GM18873 (cell line): ENCODE measurements around the gene DIAPH2.

Experiments used
- ATAC-seq: cut with Tn5 transposase; IDR thresholded peaks from one replicate; pipeline ENCODE4 v1.9.1; 2021; ENCODE audit warnings: mild to moderate bottlenecking, moderate library complexity, moderate number of reproducible peaks; ENCODE audit not compliant: unreplicated experiment, low FRiP score

The DIAPH2 gene

DNA sequence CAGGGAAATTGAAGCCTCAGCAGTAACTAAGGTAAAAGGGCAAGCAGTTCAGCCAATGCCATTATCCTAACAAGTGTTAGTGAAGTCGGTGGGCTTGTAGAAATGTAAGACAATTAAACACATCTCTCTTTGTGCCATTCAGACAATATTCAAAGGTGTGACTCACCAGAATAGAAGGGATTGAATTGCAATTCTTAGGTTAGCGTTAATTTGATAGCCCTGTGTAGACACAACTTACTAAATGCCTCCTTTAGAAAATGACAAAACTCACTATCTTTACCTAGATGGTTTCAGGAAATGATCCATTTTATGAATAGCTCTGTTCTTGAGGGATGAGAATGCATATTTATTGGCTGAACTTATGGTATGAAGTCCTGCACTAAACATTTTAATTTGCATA is 234.2 kb downstream of the DIAPH2 start:
- ATAC-seq: no peak

DNA sequence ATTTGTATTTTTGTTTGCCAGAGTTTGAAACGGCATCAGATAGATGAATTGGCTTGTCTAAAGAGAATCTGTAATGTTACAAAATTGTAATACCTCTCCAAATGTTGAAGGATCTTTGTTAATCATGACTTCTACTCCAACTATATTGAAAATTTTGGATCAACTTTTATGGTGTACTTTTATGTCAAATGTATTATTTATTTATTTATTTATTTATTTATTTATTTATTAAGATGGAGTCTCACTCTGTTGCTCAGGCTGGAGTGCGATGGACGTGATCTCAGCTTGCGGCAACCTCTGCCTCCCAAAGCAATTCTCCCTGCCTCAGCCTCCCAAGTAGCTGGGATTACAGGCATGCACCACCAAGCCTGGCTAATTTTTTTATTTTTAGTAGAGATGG is 235.0 kb downstream of the DIAPH2 start:
- no peak for ATAC-seq

DNA sequence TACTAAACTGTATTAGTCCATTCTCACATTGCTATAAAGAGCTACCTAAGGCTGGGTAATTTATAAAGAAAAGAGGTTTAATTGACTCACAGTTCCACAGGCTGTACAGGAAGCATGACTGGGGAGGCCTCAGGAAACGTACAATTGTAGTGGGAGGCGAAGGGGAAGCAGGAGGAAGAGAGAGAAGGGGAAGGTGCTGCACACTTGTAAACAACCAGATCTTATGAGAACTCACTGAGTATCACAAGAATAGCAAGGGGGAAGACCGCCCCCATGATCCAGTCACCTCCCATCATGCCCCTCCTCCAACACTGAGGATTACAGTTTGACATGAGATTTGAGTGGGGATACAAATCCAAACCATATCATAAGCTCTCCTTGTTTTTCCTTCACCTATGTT is 239.9 kb downstream of the DIAPH2 start:
- ATAC-seq: no peak

DNA sequence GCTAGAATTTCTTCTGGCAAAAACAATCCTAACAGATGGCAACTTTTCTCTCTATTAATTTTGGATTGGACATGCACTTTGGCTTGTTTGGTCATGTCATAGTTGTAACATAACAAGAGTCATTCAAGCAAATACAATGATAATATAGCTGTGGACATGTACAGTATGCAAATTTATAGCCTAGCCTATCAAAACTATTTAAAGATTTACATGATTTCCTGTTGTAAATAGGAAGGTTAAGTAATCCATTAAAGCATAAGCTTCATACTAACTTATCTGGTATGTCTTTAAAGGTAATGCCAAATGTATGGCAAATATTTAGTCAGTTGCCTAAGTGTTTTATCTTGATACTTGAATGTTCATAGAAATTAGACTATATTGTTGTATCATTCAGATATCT is 244.4 kb downstream of the DIAPH2 start:
- no peak for ATAC-seq

DNA sequence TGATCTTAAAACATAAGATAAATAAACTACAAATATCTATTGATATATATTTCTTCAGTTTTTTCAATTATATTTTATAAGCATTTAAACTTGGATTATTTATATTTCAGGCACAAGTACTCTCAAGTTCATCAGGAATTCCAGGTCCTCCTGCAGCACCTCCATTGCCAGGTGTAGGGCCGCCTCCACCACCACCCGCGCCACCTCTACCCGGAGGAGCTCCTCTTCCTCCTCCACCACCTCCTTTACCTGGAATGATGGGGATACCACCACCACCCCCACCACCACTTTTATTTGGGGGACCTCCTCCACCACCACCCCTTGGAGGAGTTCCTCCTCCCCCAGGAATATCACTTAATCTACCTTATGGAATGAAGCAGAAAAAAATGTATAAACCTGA is 273.1 kb downstream of the DIAPH2 start:
- no peak for ATAC-seq

DNA sequence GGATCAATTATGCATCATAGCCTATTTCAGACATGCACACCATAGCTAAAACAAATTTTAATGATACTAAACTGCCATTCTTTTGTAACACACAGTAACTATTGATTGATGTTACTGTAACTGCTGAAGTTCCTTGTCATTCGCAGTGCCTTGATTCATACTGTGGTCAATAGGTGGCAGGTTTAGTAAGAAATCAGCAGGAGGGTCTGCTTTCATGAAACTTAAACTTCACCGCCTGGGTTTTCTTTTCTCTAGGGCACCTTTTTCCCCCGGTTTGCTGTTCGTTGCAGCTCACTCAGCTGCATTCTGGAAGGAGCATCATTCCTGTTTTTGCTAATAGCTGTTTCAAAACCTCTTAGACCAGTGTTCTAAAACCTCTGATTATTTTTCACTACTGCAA is 287.2 kb downstream of the DIAPH2 start:
- no peak for ATAC-seq

DNA sequence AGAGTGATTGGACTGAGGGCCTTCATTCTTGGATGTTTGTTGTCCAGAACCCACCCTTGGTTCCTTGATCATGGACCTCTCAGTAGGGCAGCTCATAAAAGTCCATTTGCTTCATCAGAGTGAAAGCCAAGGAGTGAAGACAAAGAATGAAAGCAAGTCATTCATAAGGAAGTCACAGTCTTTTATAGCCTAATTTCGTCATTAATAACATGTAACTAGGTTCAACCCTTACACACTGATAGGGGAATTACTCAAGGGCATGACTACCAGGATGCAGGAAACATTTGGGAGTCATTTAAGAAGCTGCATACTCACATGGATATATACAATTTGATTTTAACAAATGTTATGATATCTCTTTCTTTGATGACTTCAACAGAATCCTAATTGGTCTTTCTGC is 294.3 kb downstream of the DIAPH2 start:
- ATAC-seq: no peak

DNA sequence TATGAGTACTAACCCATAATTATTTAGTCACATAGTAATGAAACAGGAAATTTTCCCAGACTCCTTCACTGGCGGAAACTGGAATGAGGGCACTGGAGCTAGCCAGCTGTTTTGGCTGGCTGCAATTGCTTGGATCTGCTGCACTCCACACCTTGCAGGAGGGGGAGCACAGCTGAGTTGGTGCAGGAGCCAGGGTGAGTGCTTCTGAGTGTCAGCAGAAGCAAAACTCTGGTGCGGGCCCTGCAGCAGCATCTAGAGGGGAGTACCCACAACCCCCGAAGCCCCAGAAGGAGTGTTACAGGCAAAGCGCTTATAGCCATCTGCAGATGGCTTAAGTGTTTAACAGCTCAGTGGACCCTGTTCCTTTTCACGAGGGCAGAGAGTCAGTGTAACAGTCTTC is 295.1 kb downstream of the DIAPH2 start:
- ATAC-seq: no peak

DNA sequence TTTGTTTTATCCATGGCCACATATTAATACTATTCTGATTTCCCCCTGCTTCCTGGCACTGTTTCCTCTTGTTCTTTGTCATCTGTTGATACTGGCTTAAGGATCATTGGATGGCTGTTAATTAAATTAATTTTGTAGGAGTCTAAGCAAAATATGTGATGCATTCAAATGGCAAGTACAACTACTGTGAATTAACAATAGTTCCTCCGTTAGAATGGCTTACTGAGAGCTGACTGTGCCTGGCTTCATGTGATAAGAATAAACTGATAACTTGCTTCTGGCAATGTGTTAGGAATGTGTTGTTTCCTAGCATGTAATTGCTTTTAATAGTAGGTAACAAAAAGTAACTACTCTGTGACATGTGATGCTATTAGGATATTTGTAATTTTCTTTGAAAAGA is 297.5 kb downstream of the DIAPH2 start:
- no peak for ATAC-seq

DNA sequence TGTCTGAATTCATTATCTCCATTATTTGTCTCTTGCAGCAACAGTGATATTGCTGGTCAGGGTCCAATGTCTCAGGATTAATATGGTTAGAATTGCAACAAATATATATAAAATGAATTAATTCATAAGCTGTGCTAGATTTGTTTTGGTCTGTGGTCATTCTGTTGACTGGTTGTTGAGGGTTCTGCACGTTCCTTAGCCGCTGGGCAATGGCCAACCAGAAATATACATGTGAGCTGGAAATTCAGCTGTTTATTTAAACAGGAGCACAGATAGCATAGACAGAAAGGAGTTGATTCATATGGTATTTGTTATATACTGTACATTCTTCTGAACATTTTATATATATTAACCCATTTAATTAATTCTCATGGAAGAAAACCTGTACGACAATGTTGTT is 299.9 kb downstream of the DIAPH2 start:
- ATAC-seq: no peak

DNA sequence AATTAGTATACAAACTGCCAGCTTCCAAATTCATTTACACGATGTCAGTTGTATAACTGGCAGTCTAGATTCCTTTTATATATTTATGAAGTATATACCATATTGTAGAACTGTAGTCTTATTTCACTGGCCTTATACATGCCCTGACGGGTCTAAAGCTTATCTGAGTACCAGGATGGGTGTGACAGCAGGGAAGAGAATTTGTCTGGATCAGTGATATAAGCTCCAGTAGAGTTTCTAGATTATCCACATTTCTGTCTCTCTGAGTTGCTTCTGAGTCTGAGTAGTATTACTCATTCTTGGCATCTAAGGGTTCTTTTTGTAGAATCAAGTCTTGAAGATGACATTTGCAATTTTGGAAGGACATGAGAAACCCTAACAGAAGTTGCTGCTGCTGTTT is 300.4 kb downstream of the DIAPH2 start:
- no peak for ATAC-seq

DNA sequence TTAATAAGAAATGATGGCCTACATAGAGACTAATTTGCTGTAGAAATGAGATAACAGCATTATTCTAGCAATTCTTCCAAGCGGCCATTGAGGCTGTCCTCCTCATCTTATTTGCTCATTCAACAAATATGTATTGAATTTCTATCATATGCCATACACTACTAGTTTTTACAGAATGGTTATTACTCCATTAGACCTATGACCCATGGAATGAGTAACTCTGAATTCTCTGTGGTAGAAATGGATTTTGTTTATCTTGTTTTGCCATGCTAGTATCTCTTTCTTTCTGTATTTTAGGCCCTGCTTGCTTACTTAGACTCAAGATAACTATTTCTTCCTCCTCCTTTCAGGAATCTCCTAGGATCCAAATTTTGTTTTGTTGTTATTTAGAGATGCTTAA is 302.6 kb downstream of the DIAPH2 start:
- ATAC-seq: no peak

DNA sequence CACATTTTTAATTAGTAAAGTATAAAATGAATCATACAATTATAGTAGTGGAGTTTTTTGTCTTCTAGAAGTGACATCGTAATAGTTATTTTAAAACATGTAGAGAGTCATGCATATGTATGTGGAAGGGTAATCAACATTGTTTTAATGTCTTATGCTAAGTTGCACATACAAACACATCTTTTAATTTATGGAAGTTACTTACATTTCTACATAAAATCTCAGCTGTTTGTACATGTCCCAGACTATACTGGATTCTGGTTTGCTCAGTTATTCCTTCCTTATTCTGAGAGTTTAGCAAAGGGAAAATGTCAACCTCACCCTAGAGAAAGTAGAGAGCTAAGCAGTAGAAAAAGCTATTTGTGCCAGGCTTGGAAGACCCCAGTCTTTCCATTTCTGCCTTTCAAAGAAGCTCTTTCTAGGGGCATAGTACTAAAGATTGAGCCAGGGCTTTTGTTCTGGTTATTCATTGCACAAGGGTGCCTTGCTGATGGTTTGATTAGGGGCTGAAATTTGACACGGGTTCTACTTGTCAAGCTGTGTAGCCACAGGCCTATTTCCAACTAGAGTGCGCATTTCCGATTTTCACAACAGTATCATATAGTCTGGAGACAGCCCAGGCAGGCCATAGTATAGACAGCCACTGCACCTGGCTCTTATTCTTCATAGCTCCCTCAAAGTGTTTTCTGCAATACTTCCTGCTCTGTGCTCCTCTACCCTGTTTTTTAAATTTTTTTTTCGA is 305.4 kb downstream of the DIAPH2 start:
- no peak for ATAC-seq

DNA sequence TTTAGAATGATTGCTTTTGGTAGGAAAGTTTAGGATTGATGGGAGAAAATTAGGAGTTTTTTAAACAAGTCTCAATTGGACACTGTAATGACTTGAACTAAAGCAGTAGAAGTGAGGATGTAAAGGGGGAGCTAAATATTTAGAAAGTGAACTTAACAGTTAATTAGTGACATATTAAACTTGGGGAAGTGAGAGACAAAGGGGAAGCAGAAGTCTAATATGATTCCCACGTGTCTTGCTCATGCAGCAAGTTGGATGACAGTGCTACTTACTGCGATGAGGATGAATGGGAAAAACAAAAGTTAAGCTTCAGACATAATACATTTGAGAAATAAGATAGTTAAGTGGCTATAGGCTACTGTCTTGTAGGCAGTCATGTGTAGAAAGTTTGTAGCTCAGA is 309.5 kb downstream of the DIAPH2 start:
- ATAC-seq: no peak

DNA sequence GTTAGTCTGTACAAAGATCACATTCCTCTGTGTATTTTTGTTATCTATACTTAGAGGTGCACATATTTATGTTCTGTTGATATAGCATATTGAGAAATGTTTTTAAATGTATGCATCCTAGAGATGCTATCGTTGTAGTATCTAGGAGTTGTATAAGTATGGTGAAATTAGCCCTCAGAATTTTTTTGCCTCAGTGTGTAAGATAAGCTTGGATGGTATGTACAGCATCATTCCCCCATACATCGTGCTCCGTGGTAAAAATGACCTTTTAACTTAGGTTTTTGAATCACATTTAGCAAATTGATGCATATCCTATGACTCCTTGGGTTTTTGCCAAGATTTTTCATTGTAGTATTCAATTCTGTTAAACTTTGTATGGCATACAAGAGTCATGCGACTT is 312.6 kb downstream of the DIAPH2 start:
- ATAC-seq: no peak

DNA sequence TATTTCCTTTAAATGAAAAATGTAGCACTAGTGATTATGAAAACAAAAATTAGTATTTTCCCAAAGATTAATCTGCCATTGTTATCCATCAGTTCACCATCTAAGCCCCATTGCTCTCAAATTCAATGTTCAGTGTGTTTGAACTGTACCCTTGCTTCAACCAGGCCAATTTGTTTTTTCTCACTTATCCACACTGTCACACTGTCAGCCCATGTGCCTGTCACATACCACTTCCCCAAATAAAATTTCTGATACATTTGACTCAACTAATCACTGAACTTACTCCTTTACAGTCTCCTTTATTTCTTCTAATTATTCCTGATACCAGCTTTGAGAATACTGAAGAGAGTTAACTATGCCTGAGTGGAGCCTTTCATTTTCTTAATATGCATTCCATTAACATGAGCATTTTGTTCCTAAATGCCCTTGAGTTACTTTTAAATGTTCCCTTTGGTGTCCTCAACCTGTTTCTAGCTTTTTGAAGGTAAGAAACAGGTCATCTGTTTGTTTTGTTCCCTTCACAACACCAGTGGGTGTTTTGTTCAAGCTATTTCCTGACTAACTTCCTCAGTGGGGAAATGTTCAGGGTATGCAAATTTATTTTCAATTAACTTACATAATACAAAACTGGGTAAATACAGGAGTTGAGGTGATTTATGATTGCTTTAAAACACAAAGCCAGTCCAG is 316.2 kb downstream of the DIAPH2 start:
- no peak for ATAC-seq

DNA sequence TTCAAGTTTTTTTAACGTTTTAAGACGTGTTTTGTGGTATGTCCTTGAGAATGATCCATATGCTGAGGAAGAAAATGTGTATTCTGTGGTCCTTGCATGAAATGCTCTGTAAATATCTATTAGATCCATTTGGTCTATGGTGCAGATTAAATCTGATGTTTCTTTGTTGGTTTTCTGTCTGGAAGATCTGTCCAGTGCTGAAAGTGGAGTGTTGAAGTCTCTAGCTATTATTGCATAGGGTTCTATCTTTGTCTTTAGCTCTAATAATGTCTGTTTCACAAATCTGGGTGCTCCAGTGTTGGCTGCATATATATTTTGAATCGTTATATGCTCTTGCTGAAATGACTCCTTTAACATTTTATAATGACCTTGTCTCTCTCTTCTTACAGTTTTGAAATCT is 321.5 kb downstream of the DIAPH2 start:
- no peak for ATAC-seq

DNA sequence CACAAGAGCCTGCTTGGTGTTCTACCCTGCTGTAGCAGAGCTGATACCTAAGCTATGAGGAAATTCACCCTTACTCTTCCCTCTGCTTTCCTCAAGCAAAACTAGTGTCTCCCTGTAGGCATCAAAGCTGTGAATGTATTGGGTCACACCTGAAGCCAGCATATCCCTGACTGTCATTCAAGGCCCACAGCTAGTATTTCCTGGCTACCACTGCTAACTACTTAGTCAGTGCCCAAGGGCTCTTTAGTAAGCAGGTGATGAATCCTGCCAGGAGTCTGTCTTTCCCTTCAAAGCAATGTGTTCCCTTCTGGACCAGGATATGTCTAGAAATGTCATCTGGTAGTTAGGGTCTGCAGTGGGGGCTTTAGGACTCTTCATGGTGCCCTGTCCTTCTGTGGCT is 324.7 kb downstream of the DIAPH2 start:
- no peak for ATAC-seq

DNA sequence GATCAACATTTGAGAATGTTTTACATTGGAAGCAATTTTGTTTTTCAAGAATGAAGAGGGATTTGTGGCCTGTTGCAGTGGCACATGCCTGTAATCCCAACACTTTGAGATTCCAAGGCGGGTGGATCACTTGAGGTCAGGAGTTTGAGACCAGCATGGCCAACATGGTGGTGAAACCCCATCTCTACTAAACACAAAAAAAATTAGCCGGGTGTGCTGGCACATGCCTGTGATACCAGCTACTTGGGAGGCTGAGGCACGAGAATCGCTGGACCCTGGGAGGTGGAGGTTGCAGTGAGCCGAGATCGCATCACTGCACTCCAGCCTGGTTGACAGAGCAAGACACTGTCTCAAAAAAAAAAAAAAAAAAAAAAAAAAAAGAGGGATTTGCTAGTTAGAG is 326.9 kb downstream of the DIAPH2 start:
- ATAC-seq: no peak

DNA sequence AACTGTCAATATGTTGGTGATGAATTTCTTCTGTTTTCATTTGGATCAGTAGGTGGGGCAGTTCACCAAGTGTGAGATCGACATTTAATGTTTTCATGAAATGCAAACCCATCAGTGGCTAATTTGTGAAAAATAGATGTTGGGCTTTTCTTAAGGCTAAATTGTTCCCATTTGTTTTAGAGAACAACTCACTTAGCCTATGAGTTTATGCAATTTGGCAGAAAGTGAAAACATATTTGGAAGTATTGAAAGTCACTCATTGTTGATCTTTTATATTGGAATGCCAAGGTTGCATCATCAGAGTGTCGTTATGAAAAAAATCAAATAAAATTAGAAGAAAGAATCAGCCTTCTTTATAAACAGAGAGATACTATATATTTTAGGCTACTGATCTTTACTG is 331.5 kb downstream of the DIAPH2 start:
- no peak for ATAC-seq

DNA sequence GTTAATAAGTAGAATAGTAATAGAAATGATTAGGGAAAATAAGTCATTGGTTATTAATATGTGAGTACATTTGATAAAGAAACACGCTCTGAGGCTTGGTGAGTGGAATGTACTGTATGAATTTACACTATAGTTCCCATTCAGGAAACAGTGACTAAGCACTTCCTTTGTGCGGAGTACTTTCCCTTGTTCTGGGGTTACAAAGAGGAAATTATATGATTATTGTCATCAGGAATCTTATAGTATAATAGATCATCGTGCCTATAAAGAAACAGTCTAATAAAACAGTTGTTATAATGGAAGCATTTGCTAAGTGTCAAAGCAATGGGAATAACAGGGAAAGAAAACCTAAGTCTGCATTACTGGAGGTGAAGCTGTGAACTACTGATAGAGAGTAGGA is 337.0 kb downstream of the DIAPH2 start:
- no peak for ATAC-seq

DNA sequence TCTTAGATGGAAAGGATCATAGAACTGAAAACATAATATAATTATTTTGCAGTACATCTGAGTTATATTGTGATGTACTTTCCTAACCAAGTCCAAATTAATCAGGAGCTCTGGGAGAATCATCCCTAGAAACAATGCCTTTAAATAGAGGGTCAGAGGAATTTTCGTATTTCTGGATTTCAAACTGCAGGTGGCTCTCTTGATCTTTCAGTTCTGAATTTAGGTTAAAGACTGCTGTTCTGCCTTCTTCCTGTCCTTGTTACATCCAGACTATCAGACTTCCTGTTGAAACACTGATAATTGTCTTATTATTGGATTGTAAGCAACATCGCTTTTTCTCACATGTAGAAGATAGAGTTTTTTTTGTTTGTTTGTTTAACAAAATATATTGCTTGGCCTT is 341.8 kb downstream of the DIAPH2 start:
- ATAC-seq: no peak
